ENCODE measurements around the gene KLHL29. TPM values are rescaled to one million over a fixed set of nuclear protein-coding genes. Genes with fewer than 3 reads are reported as not detected.

KLHL29 gene
- total RNA-seq, 5 donors from 2014 or later (not counting 1 experiment from before 2014, with no cell fraction given) = 1.8 to 6.6 (median 2.5) TPM

GRCh38 chr2:23543302-23543701, 158.3 kb downstream of the KLHL29 start:
- POLR2A ChIA-PET = no interaction called here
- WGBS (ENCODE audit: insufficient coverage) = 96% methylated on average over 9 of the region's 10 CpGs
- H3K27me3 ChIP-seq (replicated peaks in 1 of 2; ENCODE audit: control insufficient read depth in 2 of 2, extremely low read depth in 1 of 2, insufficient read depth in 2 of 2, low read length in 1 of 2) = peaks cover 0 to 3% of the 10 kb centered on the region in 2 experiments
- H3K4me3 ChIP-seq (ENCODE audit: control insufficient read depth in 1 of 2, extremely low read depth in 1 of 2, low read length in 1 of 2) = no peak overlapping the region
- no peak overlapping the region for H3K27ac Mint-ChIP-seq
- ATAC-seq (replicated peaks in 1 of 4) (no peak), DNase-seq (no peak)
- no peak overlapping the region for H3K27ac ChIP-seq (ENCODE audit: low read length)
- no peaks in the 10 kb centered on the region for H3K4me1 ChIP-seq (ENCODE audit: control insufficient read depth in 1 of 2, extremely low read depth in 1 of 2, insufficient read depth in 2 of 2, low read length in 2 of 2)
- H3K4me1 Mint-ChIP-seq = peaks cover 0 to 10% (median 0%) of the 10 kb centered on the region in 3 donors
- CTCF ChIA-PET = no interaction called here
- no peaks in the 10 kb centered on the region for H3K36me3 Mint-ChIP-seq
- no peaks in the 10 kb centered on the region for H3K27me3 Mint-ChIP-seq
- no peaks in the 10 kb centered on the region for H3K36me3 ChIP-seq (ENCODE audit: control insufficient read depth in 2 of 2, extremely low read depth in 1 of 2, insufficient read depth in 1 of 2, low read length in 1 of 2)
- H3K9me3 Mint-ChIP-seq = no peaks in the 10 kb centered on the region
- no peaks in the 10 kb centered on the region for H3K9me3 ChIP-seq
- no peak overlapping the region for H3K4me3 Mint-ChIP-seq

- H3K4me3 Mint-ChIP-seq = no peak overlapping the region
- H3K27me3 Mint-ChIP-seq = no peaks in the 10 kb centered on the region
- H3K36me3 Mint-ChIP-seq = no peaks in the 10 kb centered on the region
- no peaks in the 10 kb centered on the region for H3K9me3 Mint-ChIP-seq
- Histone ChIP-seq H3K9me3 (no peaks in the 10 kb centered on the region), H3K4me1 (ENCODE audit: control insufficient read depth in 1 of 2, extremely low read depth in 1 of 2, insufficient read depth in 2 of 2, low read length in 2 of 2) (no peaks in the 10 kb centered on the region), H3K27me3 (replicated peaks in 1 of 2; ENCODE audit: control insufficient read depth in 2 of 2, extremely low read depth in 1 of 2, insufficient read depth in 2 of 2, low read length in 1 of 2) (peaks cover 0 to 3% of the 10 kb centered on the region in 2 experiments), H3K4me3 (ENCODE audit: control insufficient read depth in 1 of 2, extremely low read depth in 1 of 2, low read length in 1 of 2) (no peak overlapping the region), H3K27ac (ENCODE audit: low read length) (no peak overlapping the region), H3K36me3 (ENCODE audit: control insufficient read depth in 2 of 2, extremely low read depth in 1 of 2, insufficient read depth in 1 of 2, low read length in 1 of 2) (no peaks in the 10 kb centered on the region)
- H3K4me1 Mint-ChIP-seq = peaks cover 0 to 11% (median under 1%) of the 10 kb centered on the region in 3 donors
- DNase-seq (no peak), ATAC-seq (replicated peaks in 1 of 4) (no peak)
- H3K27ac Mint-ChIP-seq = no peak overlapping the region
- 83% methylated on average over 4 of the region's 9 CpGs for WGBS (ENCODE audit: insufficient coverage)
- ChIA-PET POLR2A (no interaction called here), CTCF (no interaction called here)
These were observed 158.7 kb downstream of the KLHL29 start for GRCh38 chr2:23543728-23544127.

GRCh38 chr2:23544589-23545295, 159.8 kb downstream of the KLHL29 start:
- ChIA-PET POLR2A (no interaction called here), CTCF (no interaction called here)
- Mint-ChIP-seq H3K27me3 (no peaks in the 10 kb centered on the region), H3K36me3 (no peaks in the 10 kb centered on the region), H3K9me3 (no peaks in the 10 kb centered on the region), H3K4me3 (no peak overlapping the region), H3K27ac (no peak overlapping the region), H3K4me1 (peaks cover 0 to 15% (median 2%) of the 10 kb centered on the region in 3 donors)
- Histone ChIP-seq H3K4me3 (ENCODE audit: control insufficient read depth in 1 of 2, extremely low read depth in 1 of 2, low read length in 1 of 2) (no peak overlapping the region), H3K4me1 (ENCODE audit: control insufficient read depth in 1 of 2, extremely low read depth in 1 of 2, insufficient read depth in 2 of 2, low read length in 2 of 2) (no peaks in the 10 kb centered on the region), H3K27ac (ENCODE audit: low read length) (no peak overlapping the region), H3K27me3 (replicated peaks in 1 of 2; ENCODE audit: control insufficient read depth in 2 of 2, extremely low read depth in 1 of 2, insufficient read depth in 2 of 2, low read length in 1 of 2) (peaks cover 0 to 3% of the 10 kb centered on the region in 2 experiments), H3K9me3 (no peaks in the 10 kb centered on the region), H3K36me3 (ENCODE audit: control insufficient read depth in 2 of 2, extremely low read depth in 1 of 2, insufficient read depth in 1 of 2, low read length in 1 of 2) (no peaks in the 10 kb centered on the region)
- no peak for DNase-seq
- ATAC-seq (replicated peaks in 1 of 4) = no peak
- 79% methylated on average over 8 of the region's 10 CpGs for WGBS (ENCODE audit: insufficient coverage)

GRCh38 chr2:23545396-23545795, 160.4 kb downstream of the KLHL29 start:
- Histone ChIP-seq H3K27ac (ENCODE audit: low read length) (no peak overlapping the region), H3K36me3 (ENCODE audit: control insufficient read depth in 2 of 2, extremely low read depth in 1 of 2, insufficient read depth in 1 of 2, low read length in 1 of 2) (no peaks in the 10 kb centered on the region), H3K27me3 (replicated peaks in 1 of 2; ENCODE audit: control insufficient read depth in 2 of 2, extremely low read depth in 1 of 2, insufficient read depth in 2 of 2, low read length in 1 of 2) (peaks cover 0 to 3% of the 10 kb centered on the region in 2 experiments), H3K4me3 (ENCODE audit: control insufficient read depth in 1 of 2, extremely low read depth in 1 of 2, low read length in 1 of 2) (no peak overlapping the region), H3K9me3 (no peaks in the 10 kb centered on the region), H3K4me1 (ENCODE audit: control insufficient read depth in 1 of 2, extremely low read depth in 1 of 2, insufficient read depth in 2 of 2, low read length in 2 of 2) (no peaks in the 10 kb centered on the region)
- peaks cover 0 to 15% (median 4%) of the 10 kb centered on the region in 3 donors for H3K4me1 Mint-ChIP-seq
- POLR2A ChIA-PET = no interaction called here
- DNase-seq (no peak), ATAC-seq (replicated peaks in 1 of 4) (no peak)
- no peaks in the 10 kb centered on the region for H3K27me3 Mint-ChIP-seq
- no peak overlapping the region for H3K27ac Mint-ChIP-seq
- CTCF ChIA-PET = no interaction called here
- H3K4me3 Mint-ChIP-seq = no peak overlapping the region
- WGBS (ENCODE audit: insufficient coverage) = 51% methylated on average over 8 of the region's 11 CpGs
- H3K36me3 Mint-ChIP-seq = no peaks in the 10 kb centered on the region
- no peaks in the 10 kb centered on the region for H3K9me3 Mint-ChIP-seq

- no peak overlapping the region for H3K4me3 Mint-ChIP-seq
- Histone ChIP-seq H3K27me3 (replicated peaks in 1 of 2; ENCODE audit: control insufficient read depth in 2 of 2, extremely low read depth in 1 of 2, insufficient read depth in 2 of 2, low read length in 1 of 2) (peaks cover 0 to 3% of the 10 kb centered on the region in 2 experiments), H3K27ac (ENCODE audit: low read length) (no peak overlapping the region), H3K36me3 (ENCODE audit: control insufficient read depth in 2 of 2, extremely low read depth in 1 of 2, insufficient read depth in 1 of 2, low read length in 1 of 2) (no peaks in the 10 kb centered on the region), H3K9me3 (no peaks in the 10 kb centered on the region), H3K4me1 (ENCODE audit: control insufficient read depth in 1 of 2, extremely low read depth in 1 of 2, insufficient read depth in 2 of 2, low read length in 2 of 2) (no peaks in the 10 kb centered on the region), H3K4me3 (ENCODE audit: control insufficient read depth in 1 of 2, extremely low read depth in 1 of 2, low read length in 1 of 2) (no peak overlapping the region)
- no peaks in the 10 kb centered on the region for H3K36me3 Mint-ChIP-seq
- no peak overlapping the region for H3K27ac Mint-ChIP-seq
- no peaks in the 10 kb centered on the region for H3K9me3 Mint-ChIP-seq
- 84% methylated on average over 3 of the region's 3 CpGs for WGBS (ENCODE audit: insufficient coverage)
- POLR2A ChIA-PET = interaction anchor here in 1 of 2 donors (0.6 kb wide), 1 partner anchor 90 kb away, joined by 3 read pairs; no protein-coding TSS in a partner anchor
- CTCF ChIA-PET = no interaction called here
- H3K27me3 Mint-ChIP-seq = no peaks in the 10 kb centered on the region
- DNase-seq (no peak), ATAC-seq (replicated peaks in 1 of 4) (no peak)
- H3K4me1 Mint-ChIP-seq = peaks cover 0 to 15% (median 4%) of the 10 kb centered on the region in 3 donors
These were observed 160.8 kb downstream of the KLHL29 start for GRCh38 chr2:23545811-23546210.

- H3K9me3 Mint-ChIP-seq = no peaks in the 10 kb centered on the region
- Histone ChIP-seq H3K9me3 (no peaks in the 10 kb centered on the region), H3K36me3 (ENCODE audit: control insufficient read depth in 2 of 2, extremely low read depth in 1 of 2, insufficient read depth in 1 of 2, low read length in 1 of 2) (no peaks in the 10 kb centered on the region), H3K27ac (ENCODE audit: low read length) (no peak overlapping the region), H3K4me1 (ENCODE audit: control insufficient read depth in 1 of 2, extremely low read depth in 1 of 2, insufficient read depth in 2 of 2, low read length in 2 of 2) (no peaks in the 10 kb centered on the region), H3K27me3 (replicated peaks in 1 of 2; ENCODE audit: control insufficient read depth in 2 of 2, extremely low read depth in 1 of 2, insufficient read depth in 2 of 2, low read length in 1 of 2) (peaks cover 0 to 3% of the 10 kb centered on the region in 2 experiments), H3K4me3 (ENCODE audit: control insufficient read depth in 1 of 2, extremely low read depth in 1 of 2, low read length in 1 of 2) (no peak overlapping the region)
- peaks cover 0 to 9% (median 4%) of the 10 kb centered on the region in 3 donors for H3K4me1 Mint-ChIP-seq
- H3K27ac Mint-ChIP-seq = no peak overlapping the region
- H3K36me3 Mint-ChIP-seq = no peaks in the 10 kb centered on the region
- ChIA-PET POLR2A (no interaction called here), CTCF (no interaction called here)
- H3K27me3 Mint-ChIP-seq = no peaks in the 10 kb centered on the region
- 92% methylated on average over 2 of the region's 13 CpGs for WGBS (ENCODE audit: insufficient coverage)
- ATAC-seq (replicated peaks in 1 of 4) (no peak), DNase-seq (no peak)
- H3K4me3 Mint-ChIP-seq = no peak overlapping the region
These were observed 161.9 kb downstream of the KLHL29 start for GRCh38 chr2:23546913-23547312.
